Heart left ventricle (tissue), 13 donors: Measurements from ENCODE around the gene GM2A.

ENCODE experiments used
- CTCF ChIP-seq, 12 donors: fragments of 200-600 bp; sonication (generic) in 4 of 12; IDR thresholded peaks; one replicate each; pipeline versions ENCODE4 v1.5.0 to v1.8.0; 2018 to 2022; ENCODE audit warnings: antibody characterized with exemption in 12 of 12, mild to moderate bottlenecking in 5 of 12
- POLR2A ChIP-seq, 2 donors: fragments of 450-650 bp; IDR thresholded peaks; one replicate each; pipeline ENCODE4 v1.6.1; 2017; ENCODE audit warnings: antibody characterized with exemption in 2 of 2, mild to moderate bottlenecking in 2 of 2, moderate library complexity in 2 of 2
- donor health status: ischemic (EF 13 %, LVEDD 7.1; RV severe dilation, severe dysfunction).
- donor health status: DM: no; HTN: yes; CAD: no.
- donor health status: DM: no; HTN: no; CAD: no.
- donor health status: ischemic (EF 25% LVEDD 6.9; RV normal size, moderate dysfunction).
- donor health status: ischemic (EF 25% LVEDD 5.7; RV mildly dilated, moderate dysfunction).
- donor health status: ischemic (EF 35%, LVEDD 5.7; RV mildly dilated, moderate dysfunction).
- donor health status: nonischemic (EF 11% LVEDD 7.7; RV severe dilation, severe dysfunction).
- donor health status: DM: yes; HTN: yes; CAD: no.
- donor health status: PGD.
- donor health status: ischemic (EF 29% LVEDD 5.4; RV normal size, mild dysfunction).
- donor health status: nonischemic (EF 23%, LVEDD 6.1; RV moderate dilation, normal function).

GRCh38 chr5:151225475-151225874, 27.5 kb upstream of the GM2A start:
- TF ChIP-seq CTCF (IDR thresholded peaks at IDR 0.05) (no peak), POLR2A (IDR thresholded peaks at IDR 0.05) (no peak)
